ENCODE results near the gene TESK1.

DNA sequence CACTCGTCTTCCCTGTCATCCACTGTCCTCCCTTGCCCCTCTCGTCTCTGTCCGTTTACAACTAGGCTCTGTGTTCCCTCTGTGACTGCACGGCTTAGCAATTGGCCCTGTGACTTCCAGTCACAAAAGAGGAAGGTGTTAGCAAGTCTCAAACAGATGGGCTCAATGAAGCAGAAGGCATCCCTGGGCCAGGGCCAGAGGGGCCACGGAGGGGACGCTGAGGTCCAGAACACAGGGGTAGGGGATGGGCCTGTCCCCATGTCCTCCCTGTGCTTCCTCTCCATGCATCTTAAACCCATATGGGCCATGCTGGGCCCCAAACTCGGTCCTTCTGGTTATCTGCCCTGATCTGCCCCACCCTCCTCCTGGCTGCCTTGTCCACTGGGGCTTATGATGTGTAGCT is 13.3 kb downstream of the TESK1 start, which contains the start of gene CD72:
- no peak for TF ChIP-seq CTCF (IDR thresholded peaks at IDR 0.05)
- no peak for TF ChIP-seq EZH2 (IDR thresholded peaks at IDR 0.05)
- no peak for TF ChIP-seq EZH2phosphoT487 (IDR thresholded peaks at IDR 0.05)

Measured in neural progenitor cell (in vitro differentiated cells).